HG02943 (cell line): ENCODE results near the gene PPFIA4.

Source experiments
- ATAC-seq: cut with Tn5 transposase; IDR thresholded peaks from one replicate; pipeline ENCODE4 v1.9.1; 2021; ENCODE audit warnings: mild to moderate bottlenecking, low read depth, moderate library complexity; ENCODE audit not compliant: unreplicated experiment

PPFIA4 gene

DNA sequence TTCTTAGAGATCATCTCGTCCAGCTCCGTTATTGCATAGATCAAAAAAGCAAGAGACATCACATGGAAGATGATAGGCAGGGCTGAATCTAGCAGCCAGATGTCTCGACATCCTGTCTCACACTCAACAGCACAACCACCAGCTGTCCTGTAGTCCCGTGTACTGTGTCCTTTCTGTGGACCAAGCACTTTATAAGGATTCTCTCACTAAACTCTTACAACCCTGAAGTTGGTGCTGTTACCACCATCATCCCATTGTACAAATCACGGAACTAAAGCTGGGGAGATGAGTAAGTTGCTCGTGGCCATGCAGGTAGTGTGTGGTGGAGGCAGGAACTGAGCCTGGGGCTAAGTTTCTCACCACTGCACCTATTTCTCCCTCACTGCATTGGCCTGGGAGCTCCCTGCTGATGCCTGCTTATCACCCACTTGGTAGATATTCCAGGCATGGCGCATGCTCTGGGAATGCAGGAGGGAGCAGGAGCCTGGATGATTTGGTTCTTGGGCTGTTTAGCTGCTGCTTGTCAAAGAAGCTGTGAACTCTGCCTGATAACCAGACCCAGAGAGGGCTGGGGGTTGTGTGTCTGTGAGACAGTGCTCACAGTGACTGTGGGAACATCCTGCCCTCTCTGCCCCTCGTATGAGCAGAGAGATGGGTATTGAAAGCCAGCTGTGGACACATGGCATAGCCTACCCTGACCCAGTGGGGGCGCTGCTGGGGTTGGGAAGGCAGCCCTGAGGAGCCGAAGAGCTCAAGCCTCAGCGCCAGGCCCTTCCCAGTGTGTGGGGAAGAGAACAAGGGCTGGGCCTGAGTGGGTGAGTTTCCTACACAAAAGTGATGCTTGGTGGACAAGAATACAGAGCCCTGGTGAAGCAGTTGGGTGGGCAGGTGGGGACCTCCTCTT is 13.6 kb downstream of the PPFIA4 start:
- no peak for ATAC-seq

DNA sequence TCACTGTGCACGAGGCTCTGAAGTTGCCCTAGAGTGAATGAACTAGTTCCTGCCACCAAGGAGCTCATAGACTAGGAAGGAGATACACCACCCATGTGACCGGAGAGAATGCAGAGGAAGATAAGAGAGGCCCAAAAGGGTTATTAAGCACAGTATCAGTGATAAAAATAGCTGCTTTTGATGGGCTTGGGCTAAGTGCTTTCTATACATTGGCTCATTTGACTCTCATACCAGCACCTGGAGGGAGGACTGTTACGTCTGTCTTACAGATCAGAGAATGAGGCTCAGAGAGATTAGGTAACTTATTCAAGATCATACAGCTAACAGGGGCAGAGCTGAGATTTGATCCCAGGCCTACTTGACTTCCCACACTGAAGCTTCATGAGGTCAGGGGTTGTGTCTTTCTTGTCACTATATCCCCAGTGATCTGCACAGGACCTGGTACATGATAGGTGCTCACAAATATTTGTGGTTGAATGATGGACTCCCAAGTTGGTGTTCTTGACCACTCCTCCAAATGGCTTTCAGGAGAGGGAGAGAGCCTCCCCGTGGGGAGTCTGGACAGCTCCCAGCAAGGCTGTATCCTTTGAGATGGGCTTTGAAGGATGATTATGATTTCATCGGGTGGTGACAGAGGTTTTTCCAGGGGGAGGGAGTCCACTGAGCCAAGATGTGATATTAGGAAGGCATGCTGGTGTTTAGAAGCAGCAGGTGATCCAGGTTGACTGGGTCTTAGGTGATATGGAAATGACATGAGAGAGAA is 14.4 kb downstream of the PPFIA4 start:
- ATAC-seq: no peak

DNA sequence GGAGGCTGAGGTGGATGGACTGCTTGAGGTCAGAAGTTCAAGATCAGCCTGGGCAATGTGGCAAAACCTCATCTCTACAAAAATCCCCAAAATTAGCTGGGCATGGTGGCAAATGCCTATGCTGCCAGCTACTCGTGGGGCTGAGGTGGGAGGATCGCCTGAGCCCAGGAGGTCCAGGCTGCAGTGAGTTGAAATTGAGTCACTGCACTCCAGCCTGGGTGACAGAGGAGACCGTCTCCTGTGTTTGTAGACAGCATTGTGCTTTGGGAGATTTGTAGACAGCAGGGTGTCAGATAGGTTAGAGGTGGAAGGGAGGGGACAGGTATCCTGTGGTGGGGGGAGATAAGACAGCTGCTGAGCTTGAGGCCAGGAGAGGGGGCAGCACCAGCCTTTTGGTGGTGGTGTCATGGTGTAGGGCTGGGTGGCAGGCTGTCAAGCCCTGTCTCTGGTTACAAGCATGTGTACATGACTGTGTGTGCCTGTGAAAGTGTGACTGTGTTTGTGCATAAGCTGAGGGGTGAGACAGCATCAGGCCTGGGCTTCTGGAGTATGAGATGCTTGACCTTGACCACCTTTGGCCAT is 15.2 kb downstream of the PPFIA4 start:
- no peak for ATAC-seq

DNA sequence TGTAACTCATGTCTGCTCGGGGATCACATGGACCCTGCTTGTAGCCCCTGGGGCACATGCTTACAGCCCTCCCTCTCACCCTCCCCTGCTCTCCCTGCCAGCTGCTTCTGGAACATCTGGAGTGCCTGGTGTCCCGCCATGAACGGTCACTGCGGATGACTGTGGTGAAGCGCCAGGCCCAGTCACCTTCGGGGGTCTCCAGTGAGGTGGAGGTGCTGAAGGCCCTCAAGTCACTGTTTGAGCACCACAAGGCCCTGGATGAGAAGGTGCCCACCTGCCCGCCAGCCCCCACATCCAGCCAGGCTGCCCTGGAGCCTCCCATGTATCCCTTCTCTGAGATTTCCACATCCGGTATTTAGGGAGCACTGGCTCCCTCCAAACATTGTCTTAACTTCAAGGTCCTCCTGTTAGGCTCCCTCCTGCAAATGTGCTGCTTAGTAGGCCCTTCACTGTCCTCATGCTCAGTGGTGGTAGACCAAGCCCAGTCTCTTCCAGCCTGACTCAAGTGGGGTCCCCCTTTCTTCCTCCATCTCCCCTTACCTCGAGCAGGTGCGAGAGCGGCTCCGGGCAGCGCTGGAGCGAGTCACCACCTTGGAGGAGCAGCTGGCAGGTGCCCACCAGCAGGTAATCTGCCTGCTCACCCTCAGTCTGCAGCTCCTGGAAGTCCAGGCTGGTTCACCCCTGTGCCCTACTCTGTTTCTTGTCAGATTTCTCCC is 17.7 kb downstream of the PPFIA4 start:
- no peak for ATAC-seq

DNA sequence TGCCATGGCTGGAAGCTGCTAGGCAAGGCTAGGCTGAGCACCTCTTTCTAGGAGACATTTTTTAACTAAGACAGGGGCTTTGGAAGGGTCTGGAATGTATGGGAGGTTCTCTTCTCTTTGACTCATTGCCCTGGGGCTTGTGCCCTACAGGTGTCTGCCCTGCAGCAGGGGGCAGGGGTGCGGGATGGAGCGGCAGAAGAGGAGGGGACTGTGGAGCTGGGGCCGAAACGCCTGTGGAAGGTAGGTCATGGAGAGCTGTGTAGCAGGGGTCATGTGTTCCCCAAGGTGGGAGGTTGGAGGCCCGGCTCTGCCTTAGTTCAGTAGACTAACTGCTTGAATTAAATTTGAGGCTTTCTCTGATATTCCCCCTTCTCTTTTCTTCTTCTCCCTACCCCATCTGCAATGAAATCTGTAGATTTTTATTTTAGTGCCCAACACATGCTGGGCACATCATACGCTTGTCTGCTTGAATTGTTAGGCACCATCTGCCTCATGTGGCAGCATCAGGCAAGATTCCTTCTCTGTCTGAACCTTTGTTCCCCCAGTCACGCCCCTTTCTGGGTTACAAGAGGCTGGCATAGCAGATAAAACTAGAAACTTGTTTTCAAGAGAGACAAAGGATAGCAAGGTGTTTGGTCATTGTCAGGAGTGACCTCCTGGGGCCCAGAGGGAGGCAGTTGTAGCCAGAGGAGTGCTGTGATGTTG is 18.4 kb downstream of the PPFIA4 start:
- ATAC-seq: no peak

DNA sequence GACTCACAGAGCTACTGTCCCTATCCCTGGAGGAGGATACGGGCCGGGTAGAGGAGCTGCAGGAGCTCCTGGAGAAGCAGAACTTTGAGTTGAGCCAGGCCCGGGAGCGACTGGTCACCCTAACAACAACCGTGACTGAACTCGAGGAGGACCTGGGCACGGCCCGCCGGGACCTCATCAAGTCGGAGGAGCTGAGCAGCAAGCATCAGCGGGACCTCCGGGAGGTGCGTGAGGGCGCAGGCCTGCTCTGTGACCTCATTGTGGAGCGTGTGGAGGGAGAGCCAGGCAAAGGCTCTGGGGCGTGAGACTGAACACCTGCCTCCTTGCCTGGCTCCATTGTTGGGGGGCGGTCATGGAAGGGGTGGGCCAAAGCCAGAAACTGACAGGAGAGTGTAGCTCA is 19.0 kb downstream of the PPFIA4 start:
- no peak for ATAC-seq

DNA sequence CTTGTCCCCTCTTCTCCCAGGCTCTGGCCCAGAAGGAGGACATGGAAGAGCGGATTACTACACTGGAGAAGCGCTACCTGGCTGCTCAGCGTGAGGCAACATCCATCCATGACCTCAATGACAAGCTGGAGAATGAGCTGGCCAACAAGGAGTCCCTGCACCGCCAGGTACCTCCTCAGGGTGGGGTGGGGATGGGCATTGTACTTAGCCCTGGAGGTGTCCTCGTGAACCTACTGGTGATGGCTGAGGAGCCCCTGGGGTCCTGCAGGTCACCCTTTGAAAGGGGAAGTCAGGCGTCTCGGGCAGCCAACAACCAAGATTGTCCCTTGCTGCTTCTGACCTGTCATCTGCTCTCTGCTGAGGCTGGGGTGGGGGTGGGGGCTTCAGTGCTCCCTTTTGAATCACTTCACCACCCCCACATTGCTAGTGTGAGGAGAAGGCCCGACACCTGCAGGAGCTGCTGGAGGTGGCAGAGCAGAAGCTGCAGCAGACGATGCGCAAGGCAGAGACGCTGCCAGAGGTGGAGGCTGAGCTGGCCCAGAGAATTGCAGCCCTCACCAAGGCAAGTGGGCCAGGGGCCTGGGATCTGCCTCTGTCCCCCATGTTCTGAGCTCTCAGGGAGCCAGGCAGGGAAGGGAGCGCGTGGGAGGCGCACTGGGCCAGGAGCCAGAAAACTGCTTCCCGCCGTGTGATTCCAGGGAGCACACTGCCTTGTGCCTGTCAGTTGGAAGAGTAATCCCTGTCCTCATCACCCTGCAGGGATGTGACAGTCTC is 19.7 kb downstream of the PPFIA4 start:
- ATAC-seq: no peak

DNA sequence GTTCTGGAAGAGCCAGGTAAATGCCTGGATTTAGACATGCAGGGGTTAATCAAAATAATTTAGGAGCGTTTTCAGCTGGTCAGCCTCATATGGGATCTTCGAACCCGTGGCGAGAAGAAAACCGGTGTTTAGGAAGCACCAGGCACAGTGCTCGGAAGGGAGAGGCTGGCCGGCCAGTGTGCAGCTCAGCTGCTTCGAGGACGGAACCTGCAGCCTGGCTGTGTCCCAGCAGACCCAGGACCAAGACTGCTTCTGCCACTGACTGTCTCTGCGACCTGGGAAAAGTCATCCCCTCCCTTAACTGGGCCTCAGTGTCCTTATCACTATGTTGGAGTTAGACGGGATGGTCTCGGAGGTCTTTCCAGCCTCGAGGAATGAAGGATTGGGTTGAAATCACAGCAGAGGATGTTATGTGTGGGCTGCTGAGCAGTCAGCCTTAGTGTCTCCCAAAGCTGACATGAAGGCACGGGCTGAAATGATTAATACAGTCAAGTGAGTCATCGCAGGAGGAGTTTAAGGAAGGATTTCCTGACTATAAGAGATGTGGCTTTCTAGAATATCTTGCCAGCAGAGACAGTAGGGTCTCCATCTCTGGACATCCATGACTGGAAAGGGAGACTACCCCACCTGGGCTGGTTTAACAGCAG is 20.8 kb downstream of the PPFIA4 start:
- no peak for ATAC-seq

DNA sequence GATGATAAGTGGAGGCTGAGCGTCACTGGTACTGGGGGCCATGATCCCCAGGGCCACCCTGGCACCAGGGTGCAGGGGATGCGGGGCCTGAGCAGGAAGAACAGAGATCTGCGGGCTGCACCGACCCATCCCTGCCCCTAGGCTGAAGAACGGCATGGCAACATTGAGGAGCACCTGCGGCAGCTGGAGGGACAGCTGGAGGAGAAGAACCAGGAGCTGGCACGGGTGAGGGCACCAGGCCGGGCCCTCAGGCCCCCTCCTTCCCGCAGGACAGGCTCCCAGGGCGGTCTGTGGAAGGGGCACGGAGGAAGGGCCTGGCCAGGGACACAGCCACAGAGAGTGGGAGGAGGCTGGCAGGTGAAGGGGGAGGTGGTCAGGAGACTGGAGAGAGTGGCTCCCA is 21.8 kb downstream of the PPFIA4 start:
- ATAC-seq: no peak

DNA sequence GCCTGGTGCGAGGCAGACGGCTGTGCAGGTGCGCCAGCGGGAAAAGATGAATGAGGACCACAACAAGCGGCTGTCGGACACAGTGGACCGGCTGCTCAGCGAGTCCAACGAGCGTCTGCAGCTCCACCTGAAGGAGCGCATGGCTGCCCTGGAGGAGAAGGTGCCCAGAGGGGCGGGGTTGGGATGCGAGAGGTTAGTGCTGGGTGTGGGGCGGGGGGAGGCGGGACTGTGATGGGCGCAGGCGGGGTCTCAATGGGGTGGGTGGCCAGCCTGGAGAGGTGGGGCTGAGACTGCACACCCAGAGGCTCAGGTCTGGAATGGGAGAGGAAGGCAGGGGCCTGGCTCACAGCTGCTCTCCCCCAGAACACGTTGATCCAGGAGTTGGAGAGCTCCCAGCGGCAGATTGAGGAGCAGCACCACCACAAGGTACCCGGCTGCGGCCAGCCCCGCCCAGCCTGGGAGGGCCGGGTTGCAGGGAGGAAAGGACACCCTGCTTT is 22.3 kb downstream of the PPFIA4 start:
- ATAC-seq: no peak

DNA sequence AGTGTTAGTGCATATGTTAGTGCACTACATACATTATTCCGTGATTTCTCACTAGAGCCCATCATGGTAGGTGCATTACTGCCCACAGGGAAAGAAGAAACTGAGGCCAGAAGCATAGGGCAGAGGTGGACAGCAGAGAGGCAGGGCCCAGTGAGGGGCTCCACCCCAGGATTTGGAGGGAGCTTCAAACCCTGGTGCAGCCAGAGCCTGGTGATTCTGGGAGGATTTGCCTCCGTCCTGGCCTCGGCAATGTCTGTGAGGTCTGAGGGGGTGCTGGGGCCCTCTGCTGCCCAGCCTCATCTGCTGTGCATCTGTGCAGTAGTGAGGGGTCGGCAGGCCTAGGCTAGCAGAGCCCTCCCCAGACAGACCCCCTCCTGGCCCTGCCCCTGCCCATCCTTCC is 22.8 kb downstream of the PPFIA4 start:
- ATAC-seq: no peak

DNA sequence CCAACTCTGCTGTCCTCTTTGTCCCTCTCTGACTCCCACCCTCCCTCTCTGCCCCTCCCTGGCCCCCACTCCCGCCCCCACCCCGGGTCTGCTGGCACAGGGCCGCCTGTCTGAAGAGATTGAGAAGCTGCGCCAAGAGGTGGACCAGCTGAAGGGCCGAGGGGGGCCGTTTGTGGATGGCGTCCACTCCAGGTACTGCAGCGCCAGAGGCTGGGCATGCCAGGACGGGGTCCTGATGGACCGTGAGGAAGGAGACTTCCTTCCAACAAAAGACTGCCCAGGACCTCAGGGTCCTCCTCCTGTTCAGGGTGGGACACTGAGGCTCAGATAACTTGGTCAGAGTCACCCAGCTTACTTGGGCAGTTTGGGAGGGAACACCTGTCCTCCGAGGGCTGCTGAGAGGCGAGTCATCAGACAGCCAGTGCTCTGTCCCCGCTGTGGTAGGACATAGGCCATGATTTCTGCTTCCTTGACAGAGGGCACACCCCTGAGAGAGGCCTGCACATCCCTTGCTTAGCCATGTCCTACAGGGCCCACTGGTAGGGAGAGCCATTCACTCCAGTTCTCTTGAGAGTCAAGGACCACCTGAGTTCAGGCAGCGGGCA is 23.4 kb downstream of the PPFIA4 start:
- ATAC-seq: no peak

DNA sequence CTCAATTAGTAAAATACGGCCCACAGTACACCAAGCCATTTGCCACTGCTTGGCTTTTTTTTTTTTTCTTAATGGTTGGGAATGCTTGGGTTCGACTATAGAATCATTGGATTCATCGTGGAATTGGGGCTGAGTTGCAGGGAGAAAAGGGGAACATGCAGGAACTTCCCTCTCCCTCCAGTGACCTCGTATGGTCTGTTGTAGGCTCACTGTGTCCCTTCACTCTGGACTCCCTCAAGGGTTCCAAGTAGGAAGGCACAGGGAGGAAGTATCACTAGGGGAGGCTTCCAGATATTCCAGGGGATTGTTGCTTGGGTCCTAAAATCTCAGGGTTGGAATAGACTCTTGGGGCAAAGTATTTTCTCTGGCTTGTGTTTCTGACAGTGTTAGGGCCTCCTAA is 24.5 kb downstream of the PPFIA4 start:
- ATAC-seq: no peak

DNA sequence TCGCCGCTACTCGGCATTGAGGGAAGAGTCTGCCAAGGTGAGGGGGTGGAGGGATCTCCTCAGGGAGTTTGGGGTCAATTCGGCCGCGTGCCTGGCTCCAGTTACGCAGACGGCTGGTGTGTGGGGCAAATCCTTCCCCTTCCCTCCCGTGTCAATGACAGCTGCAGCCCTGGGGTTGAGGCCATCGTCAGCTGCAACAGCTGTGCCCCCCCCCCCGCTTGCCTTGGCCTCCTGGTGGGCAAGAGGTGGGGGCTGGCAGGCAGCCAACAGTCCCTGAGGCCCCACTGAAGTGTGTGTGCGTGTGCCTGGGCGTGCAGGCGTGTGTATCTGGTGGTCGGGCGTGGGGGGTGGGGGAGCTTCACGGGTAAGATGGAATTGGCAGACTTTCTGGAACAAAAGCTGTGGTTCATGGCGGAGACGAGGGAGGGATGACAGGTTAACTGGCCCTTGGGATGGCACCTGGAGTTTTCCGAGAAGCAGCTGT is 25.6 kb downstream of the PPFIA4 start:
- no peak for ATAC-seq

DNA sequence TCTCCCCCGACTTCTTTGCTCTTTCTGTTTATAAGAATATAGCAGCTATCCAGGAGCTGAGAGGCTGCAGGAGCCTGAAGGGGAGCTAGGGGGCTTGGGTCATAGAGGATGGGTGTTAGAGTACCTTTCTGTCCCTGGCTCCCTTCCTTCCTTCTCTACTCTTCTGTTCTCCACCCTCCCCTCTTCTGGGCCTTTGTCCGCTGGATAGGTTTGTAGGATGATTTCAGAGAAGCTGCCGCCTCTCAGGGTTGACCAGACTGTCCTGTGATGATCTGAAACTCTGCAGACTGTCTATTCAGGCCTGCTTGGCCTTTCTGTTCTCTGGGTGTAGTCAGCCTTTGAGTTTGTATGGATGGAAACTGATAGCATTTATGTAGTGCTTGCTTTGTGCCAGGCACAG is 26.3 kb downstream of the PPFIA4 start:
- no peak for ATAC-seq

DNA sequence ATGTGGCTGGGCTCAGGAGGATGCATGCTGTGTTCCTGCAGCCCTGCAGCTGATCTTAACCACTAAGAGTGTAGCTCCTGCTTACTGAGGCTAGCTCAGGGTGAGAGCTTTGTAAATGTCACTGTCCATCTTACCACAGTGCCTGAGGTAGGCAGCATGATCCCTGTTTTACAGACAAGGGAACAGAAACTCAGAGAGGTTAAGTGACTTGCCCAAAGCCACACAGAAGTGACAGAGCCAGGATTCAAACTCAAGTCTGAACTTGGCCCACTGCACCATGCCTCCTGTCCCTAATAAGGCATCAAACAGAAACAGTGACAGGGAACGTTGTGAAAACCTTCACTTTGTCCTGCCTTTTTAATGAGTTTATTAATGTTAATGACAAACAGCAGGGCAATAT is 27.9 kb downstream of the PPFIA4 start:
- no peak for ATAC-seq

DNA sequence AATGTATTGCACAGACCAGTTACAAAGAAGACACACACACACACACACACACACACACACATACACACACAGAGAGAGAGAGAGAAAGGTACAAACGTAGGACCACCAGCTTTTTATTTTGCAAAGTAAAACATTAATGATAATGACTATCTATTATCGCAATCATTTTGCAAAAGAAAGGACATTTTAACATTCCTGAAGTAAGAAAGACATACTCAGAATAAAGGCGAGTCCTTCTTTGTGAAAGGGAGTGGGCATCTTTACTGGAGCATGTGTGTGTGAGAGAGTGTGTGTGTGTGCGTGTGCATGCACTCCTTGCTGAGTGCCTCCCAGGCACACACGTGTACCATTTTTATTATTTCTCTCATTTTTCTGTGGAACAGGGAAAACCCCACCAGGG is 28.4 kb downstream of the PPFIA4 start:
- ATAC-seq: no peak

DNA sequence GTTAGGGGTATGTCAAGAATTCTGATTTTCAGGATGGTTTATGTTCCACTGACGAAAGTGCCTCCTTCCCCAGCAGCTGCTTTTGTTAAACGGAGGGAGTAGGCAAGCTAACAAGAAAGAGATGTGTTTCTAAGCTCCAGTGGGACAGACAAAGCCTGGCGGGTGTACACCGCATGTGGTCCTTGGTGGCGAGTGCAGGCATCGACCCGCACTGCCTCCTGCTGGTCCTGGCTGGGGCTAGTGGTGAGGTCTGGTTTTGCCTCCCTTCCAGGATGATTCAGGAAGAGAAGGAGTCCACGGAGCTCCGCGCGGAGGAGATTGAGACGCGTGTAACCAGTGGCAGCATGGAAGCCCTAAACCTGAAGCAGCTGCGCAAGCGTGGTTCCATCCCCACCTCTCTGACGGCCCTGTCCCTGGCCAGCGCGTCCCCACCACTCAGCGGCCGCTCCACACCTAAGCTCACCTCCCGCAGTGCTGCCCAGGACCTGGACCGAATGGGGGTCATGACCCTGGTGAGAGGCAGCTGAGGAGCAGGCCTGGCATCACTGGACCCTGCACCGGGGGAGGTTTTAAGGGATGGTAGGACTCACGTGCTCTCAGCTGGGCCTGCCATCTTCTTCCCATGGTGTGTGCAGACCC is 29.0 kb downstream of the PPFIA4 start:
- no peak for ATAC-seq
